Neural progenitor cell (in vitro differentiated cells): ENCODE data around the gene CD200. TPM values are rescaled to one million over a fixed set of nuclear protein-coding genes. Genes with fewer than 3 reads are reported as not detected.

Experiments used
- DNase-seq: peaks from one replicate; pipeline ENCODE4 v3.0.0-alpha.2; 2016; ENCODE audit warnings: low spot score
- H2AFZ ChIP-seq: fragments of 200-600 bp; sonication (generic); replicated peaks from 2 replicates; pipeline ENCODE4 v1.6.1; 2016; ENCODE audit warnings: antibody characterized with exemption
- H3F3A ChIP-seq: fragments of 200-600 bp; sonication (generic); 2 replicates; pipeline ENCODE4 v1.6.1; 2016; ENCODE audit warnings: antibody characterized with exemption, low read depth
- H3K27ac ChIP-seq: fragments of 200-600 bp; sonication (generic); 2 replicates; pipeline ENCODE4 v1.5.1; 2016; ENCODE audit warnings: mild to moderate bottlenecking
- H3K27me3 ChIP-seq: fragments of 200-600 bp; sonication (generic); 2 replicates; pipeline ENCODE4 v1.6.1; 2016; ENCODE audit warnings: mild to moderate bottlenecking, moderate library complexity
- H3K36me3 ChIP-seq: fragments of 200-600 bp; sonication (generic); 2 replicates; pipeline ENCODE4 v1.5.1; 2016
- H3K4me1 ChIP-seq: fragments of 200-600 bp; sonication (generic); 2 replicates; pipeline ENCODE4 v1.6.1; 2016; ENCODE audit warnings: mixed run types
- H3K4me2 ChIP-seq: fragments of 200-600 bp; sonication (generic); 2 replicates; pipeline ENCODE4 v1.6.1; 2016
- H3K4me3 ChIP-seq: fragments of 200-600 bp; sonication (generic); 2 replicates; pipeline ENCODE4 v1.5.1; 2016
- H3K79me2 ChIP-seq: fragments of 200-600 bp; sonication (generic); 2 replicates; pipeline ENCODE4 v1.6.1; 2016; ENCODE audit warnings: low read depth
- H3K9ac ChIP-seq: fragments of 200-600 bp; sonication (generic); 2 replicates; pipeline ENCODE4 v1.6.1; 2016
- H3K9me3 ChIP-seq: fragments of 200-600 bp; sonication (generic); 2 replicates; pipeline ENCODE4 v1.5.1; 2016; ENCODE audit warnings: low read depth
- H4K20me1 ChIP-seq: fragments of 200-600 bp; sonication (generic); 2 replicates; pipeline ENCODE4 v1.6.1; 2016; ENCODE audit warnings: low read depth
- H3K27ac Mint-ChIP-seq: 3 replicates; pipeline ENCODE4 v1.8.0; 2021; ENCODE audit warnings: mixed read lengths
- H3K27me3 Mint-ChIP-seq: 2 replicates; pipeline ENCODE4 v1.8.0; 2022; ENCODE audit warnings: low read depth, mild to moderate bottlenecking, inconsistent platforms, moderate library complexity, mixed read lengths; ENCODE audit not compliant: insufficient read depth
- H3K36me3 Mint-ChIP-seq: 3 replicates; pipeline ENCODE4 v1.8.0; 2021; ENCODE audit warnings: mixed read lengths
- H3K4me1 Mint-ChIP-seq: 3 replicates; pipeline ENCODE4 v1.8.0; 2021; ENCODE audit warnings: mixed read lengths
- H3K4me3 Mint-ChIP-seq: 3 replicates; pipeline ENCODE4 v1.8.0; 2021; ENCODE audit warnings: mild to moderate bottlenecking, moderate library complexity, mixed read lengths
- H3K9me3 Mint-ChIP-seq: 3 replicates; pipeline ENCODE4 v1.8.0; 2020; ENCODE audit warnings: mixed read lengths
- EZH2 ChIP-seq: fragments of 200-600 bp; sonication (generic); IDR thresholded peaks from 2 replicates; pipeline ENCODE4 v1.6.1; 2017; ENCODE audit warnings: antibody characterized with exemption, mild to moderate bottlenecking, moderate library complexity
- EZH2phosphoT487 ChIP-seq: fragments of 200-600 bp; sonication (generic); IDR thresholded peaks from 2 replicates; pipeline ENCODE4 v1.6.1; 2017; ENCODE audit warnings: antibody characterized with exemption
- total RNA-seq: library from RNA; depleted of rRNA; stranded (reverse); fragments of >200 nt; gene quantifications from 2 replicates; pipeline ENCODE4 v1.2.3, GENCODE V29; 2015; ENCODE audit warnings: low replicate concordance
- TF ChIP-seq, protein P1 (sequence below): fragments of 200-600 bp; sonication (generic); IDR thresholded peaks from 2 replicates; pipeline ENCODE4 v1.5.1; 2017; ENCODE audit warnings: antibody characterized with exemption, mild to moderate bottlenecking

The CD200 gene
- total RNA-seq, 1 donor from 2014 or later = 48.4 TPM

DNA sequence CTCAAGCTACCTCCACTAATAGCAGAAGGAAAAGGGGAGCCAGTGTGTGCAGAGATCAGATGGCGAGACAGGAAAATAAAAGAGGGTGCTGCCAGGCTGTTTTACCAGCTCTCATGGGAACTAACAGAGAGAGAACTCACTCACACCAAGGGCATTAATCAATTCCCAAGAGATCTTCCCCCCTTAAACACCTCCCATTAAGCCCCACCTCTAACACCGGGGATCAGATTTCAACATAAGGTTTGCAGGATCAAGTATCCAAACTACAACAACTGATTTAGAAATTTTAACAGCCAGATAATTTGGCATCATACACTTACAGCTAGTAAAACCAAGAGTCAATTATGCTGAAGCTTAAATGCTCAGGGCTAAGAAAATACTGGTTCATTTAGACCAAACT, 18.9 kb downstream of the CD200 start:
- H3K36me3 Mint-ChIP-seq = peaks cover 63% of the 10 kb centered on the region
- H3K27ac Mint-ChIP-seq = peak overlapping the region; percentile 8
- Histone ChIP-seq H4K20me1 (peaks cover 12% of the 10 kb centered on the region), H3K4me1 (peaks cover 51% of the 10 kb centered on the region), H3K9me3 (no peaks in the 10 kb centered on the region), H3K4me2 (peak overlapping the region; percentile 49), H2AFZ (no peak overlapping the region), H3F3A (peaks cover 23% of the 10 kb centered on the region), H3K27ac (peak overlapping the region; percentile 21), H3K4me3 (no peak overlapping the region), H3K27me3 (no peaks in the 10 kb centered on the region), H3K9ac (no peak overlapping the region), H3K36me3 (peaks cover 27% of the 10 kb centered on the region), H3K79me2 (peaks cover 16% of the 10 kb centered on the region)
- TF ChIP-seq EZH2phosphoT487 (no peak), EZH2 (no peak)
- TF ChIP-seq, protein P1, sequence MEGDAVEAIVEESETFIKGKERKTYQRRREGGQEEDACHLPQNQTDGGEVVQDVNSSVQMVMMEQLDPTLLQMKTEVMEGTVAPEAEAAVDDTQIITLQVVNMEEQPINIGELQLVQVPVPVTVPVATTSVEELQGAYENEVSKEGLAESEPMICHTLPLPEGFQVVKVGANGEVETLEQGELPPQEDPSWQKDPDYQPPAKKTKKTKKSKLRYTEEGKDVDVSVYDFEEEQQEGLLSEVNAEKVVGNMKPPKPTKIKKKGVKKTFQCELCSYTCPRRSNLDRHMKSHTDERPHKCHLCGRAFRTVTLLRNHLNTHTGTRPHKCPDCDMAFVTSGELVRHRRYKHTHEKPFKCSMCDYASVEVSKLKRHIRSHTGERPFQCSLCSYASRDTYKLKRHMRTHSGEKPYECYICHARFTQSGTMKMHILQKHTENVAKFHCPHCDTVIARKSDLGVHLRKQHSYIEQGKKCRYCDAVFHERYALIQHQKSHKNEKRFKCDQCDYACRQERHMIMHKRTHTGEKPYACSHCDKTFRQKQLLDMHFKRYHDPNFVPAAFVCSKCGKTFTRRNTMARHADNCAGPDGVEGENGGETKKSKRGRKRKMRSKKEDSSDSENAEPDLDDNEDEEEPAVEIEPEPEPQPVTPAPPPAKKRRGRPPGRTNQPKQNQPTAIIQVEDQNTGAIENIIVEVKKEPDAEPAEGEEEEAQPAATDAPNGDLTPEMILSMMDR = no peak
- H3K4me3 Mint-ChIP-seq = no peak overlapping the region
- H3K27me3 Mint-ChIP-seq = no peaks in the 10 kb centered on the region
- no peaks in the 10 kb centered on the region for H3K9me3 Mint-ChIP-seq
- H3K4me1 Mint-ChIP-seq = peaks cover 26% of the 10 kb centered on the region
- DNase-seq = no peak

DNA sequence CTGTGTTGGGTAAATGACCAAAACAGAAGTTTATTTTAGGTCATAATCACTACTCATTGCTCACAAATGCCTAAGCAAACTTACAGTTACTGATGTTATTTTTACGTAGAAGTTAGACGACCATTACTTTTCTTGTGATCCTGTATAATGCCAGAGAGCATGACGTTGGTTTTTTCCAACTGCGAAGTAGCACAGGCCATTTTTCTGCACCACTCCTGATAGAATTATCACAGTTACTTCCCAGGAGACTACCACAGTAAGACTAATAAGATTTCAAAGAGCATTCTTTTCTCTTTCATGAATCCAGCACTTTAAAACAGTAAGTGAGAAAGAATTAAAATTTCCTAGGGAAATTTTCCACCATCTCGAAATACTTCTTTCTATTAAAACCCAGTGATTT, 19.8 kb downstream of the CD200 start:
- no peak overlapping the region for H2AFZ ChIP-seq
- H3K27me3 ChIP-seq = no peaks in the 10 kb centered on the region
- no peak overlapping the region for H3K9ac ChIP-seq
- TF ChIP-seq, protein P1 = no peak
- TF ChIP-seq EZH2phosphoT487 = no peak
- no peak for TF ChIP-seq EZH2
- peaks cover 27% of the 10 kb centered on the region for H3K36me3 ChIP-seq
- no peak overlapping the region for H3K4me3 ChIP-seq
- H3K4me2 ChIP-seq = no peak overlapping the region
- DNase-seq = no peak
- Mint-ChIP-seq H3K4me3 (no peak overlapping the region), H3K36me3 (peaks cover 58% of the 10 kb centered on the region), H3K4me1 (peaks cover 26% of the 10 kb centered on the region), H3K9me3 (no peaks in the 10 kb centered on the region), H3K27me3 (no peaks in the 10 kb centered on the region), H3K27ac (no peak overlapping the region)
- H4K20me1 ChIP-seq = peaks cover 12% of the 10 kb centered on the region
- H3K4me1 ChIP-seq = peaks cover 51% of the 10 kb centered on the region
- H3K9me3 ChIP-seq = no peaks in the 10 kb centered on the region
- peak overlapping the region; percentile 26 for H3K27ac ChIP-seq
- peaks cover 23% of the 10 kb centered on the region for H3F3A ChIP-seq
- H3K79me2 ChIP-seq = peaks cover 11% of the 10 kb centered on the region

DNA sequence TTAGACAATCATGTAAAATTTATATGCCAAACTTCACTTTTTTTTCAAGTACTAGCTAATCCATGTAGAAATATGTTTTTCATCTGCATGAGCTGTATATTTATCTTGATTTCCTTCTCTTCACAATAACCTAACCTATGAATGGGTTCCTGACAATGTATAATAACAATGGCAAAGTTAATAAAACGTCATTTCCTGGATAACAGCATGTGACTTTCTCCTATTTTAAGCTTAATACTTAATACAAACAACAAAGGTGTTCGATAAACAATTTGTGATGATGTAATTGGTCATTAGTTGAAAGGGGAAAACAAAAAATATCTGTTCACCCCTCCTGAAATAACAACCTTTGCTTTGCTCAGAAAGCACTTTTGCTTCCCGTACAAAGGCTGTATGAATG, 20.4 kb downstream of the CD200 start:
- H3K4me3 Mint-ChIP-seq = no peak overlapping the region
- peaks cover 26% of the 10 kb centered on the region for H3K4me1 Mint-ChIP-seq
- Histone ChIP-seq H3K36me3 (peaks cover 27% of the 10 kb centered on the region), H3K4me1 (peaks cover 51% of the 10 kb centered on the region), H2AFZ (no peak overlapping the region), H3K27me3 (no peaks in the 10 kb centered on the region), H4K20me1 (peaks cover 12% of the 10 kb centered on the region), H3F3A (peaks cover 23% of the 10 kb centered on the region), H3K27ac (no peak overlapping the region), H3K4me3 (no peak overlapping the region), H3K4me2 (no peak overlapping the region), H3K9ac (no peak overlapping the region), H3K79me2 (peaks cover 11% of the 10 kb centered on the region), H3K9me3 (no peaks in the 10 kb centered on the region)
- no peaks in the 10 kb centered on the region for H3K27me3 Mint-ChIP-seq
- peaks cover 52% of the 10 kb centered on the region for H3K36me3 Mint-ChIP-seq
- DNase-seq = no peak
- H3K27ac Mint-ChIP-seq = no peak overlapping the region
- no peak for TF ChIP-seq EZH2
- no peaks in the 10 kb centered on the region for H3K9me3 Mint-ChIP-seq

DNA sequence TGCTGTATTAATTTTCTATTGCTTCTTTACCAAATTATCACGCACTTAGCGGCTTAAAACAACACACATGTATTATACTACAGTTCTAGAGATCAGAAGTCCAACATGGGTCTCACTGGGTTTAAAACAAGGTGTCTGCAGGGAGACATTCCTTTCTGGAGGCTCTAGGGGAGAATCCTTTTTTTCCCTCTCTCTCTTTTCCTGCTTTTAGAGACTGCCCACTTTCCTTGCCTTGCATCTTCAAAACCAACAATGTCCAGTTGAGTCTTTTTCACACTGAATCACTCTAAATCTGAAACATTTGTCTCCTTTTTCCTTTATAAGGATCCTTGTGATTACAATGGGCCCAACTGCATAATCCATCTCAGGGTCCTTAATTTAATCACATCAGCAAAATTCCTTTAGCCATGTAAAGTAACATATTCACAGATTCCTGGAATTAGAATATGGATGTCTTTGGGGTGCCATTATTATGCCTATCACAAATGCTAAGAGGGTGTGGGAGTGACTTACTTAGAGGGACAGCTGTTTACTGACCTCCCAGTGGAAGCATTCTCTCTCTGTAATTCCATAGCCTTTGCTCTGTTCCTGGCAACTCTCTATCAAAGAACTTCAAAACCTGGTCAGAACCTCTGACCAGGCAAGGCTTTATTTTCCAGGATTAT, 21.8 kb downstream of the CD200 start:
- Histone ChIP-seq H3K4me3 (no peak overlapping the region), H3F3A (peaks cover 23% of the 10 kb centered on the region), H4K20me1 (peaks cover 12% of the 10 kb centered on the region), H3K9me3 (no peaks in the 10 kb centered on the region), H3K9ac (no peak overlapping the region), H3K36me3 (peaks cover 23% of the 10 kb centered on the region), H3K4me2 (peak overlapping the region; percentile 8), H3K27ac (peak overlapping the region; percentile 39), H3K27me3 (no peaks in the 10 kb centered on the region), H2AFZ (no peak overlapping the region), H3K4me1 (peaks cover 49% of the 10 kb centered on the region), H3K79me2 (peaks cover 11% of the 10 kb centered on the region)
- Mint-ChIP-seq H3K4me1 (peaks cover 26% of the 10 kb centered on the region), H3K36me3 (peaks cover 45% of the 10 kb centered on the region), H3K27me3 (no peaks in the 10 kb centered on the region), H3K27ac (no peak overlapping the region), H3K4me3 (no peak overlapping the region), H3K9me3 (no peaks in the 10 kb centered on the region)
- TF ChIP-seq EZH2phosphoT487 (no peak), EZH2 (no peak)
- TF ChIP-seq, protein P1 = no peak
- DNase-seq = no peak
